ENCODE measurements around the gene TVP23A.

GRCh38 chr16:10745841-10746240 is 72.8 kb downstream of the TVP23A start:
- TF ChIP-seq CTCF (conservative IDR thresholded peaks at IDR 0.05; ENCODE audit: low read depth, low read length) (no peak), EZH2 (IDR thresholded peaks at IDR 0.05; ENCODE audit: low read length, unreplicated experiment) (no peak), EZH2phosphoT487 (IDR thresholded peaks at IDR 0.05; ENCODE audit: borderline replicate concordance, low read length) (no peak)

All from PC-3 (cell line).